Mammary epithelial cell (primary cell): ENCODE measurements around the gene SHMT1.

Experiments used
- CTCF ChIP-seq, 2 donors: IDR thresholded peaks in 1 of 2; conservative IDR thresholded peaks in 1 of 2; 2 replicates each; pipeline ENCODE4 v1.5.1; 2011 to 2012; ENCODE audit warnings: inconsistent platforms in 2 of 2, low read length in 2 of 2, mild to moderate bottlenecking in 2 of 2, control low read depth in 1 of 2, low read depth in 1 of 2; ENCODE audit not compliant: insufficient read depth in 1 of 2; ENCODE audit errors: extremely low read depth in 1 of 2
- EZH2 ChIP-seq: IDR thresholded peaks from 2 replicates; pipeline ENCODE4 v1.6.1; 2012; ENCODE audit warnings: low read length, inconsistent platforms, borderline replicate concordance

DNA sequence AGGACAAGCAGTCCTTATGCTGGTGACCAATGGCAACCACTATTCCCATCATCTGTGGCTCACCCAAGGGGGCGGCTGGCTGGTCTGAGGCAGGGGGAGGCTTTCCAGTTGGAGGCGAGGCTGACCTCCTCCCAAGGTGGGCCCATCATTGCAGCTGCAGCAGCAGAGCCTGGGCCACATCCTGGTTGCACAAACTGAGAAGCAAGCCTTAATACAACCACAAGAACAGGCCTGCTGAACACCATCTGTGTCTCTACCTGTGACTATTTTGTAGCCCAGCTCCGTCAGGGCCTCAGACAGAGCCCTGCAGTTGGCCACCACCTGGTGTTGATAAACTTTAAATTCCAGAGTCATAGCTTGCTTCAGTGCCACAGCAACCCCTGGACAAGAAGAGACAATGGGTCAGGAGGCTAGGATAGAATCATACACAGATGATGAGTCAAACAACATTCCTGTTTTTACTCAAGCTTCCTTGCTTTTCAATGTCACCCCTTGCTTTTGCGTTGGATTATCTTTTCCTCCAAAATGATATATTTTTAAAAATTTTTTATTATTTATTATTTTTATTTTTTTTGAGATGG lies 30.4 kb downstream of the SHMT1 start:
- no peak for TF ChIP-seq EZH2
- TF ChIP-seq CTCF (conservative IDR thresholded peaks at IDR 0.05 in 1 of 2, IDR thresholded peaks at IDR 0.05 in 1 of 2; ENCODE audit: extremely low read depth in 1 of 2, insufficient read depth in 1 of 2, low read depth in 1 of 2, low read length in 2 of 2), result no peak
